ENCODE data around the gene CTNNA2. TPM values are rescaled to one million over a fixed set of nuclear protein-coding genes. Genes with fewer than 3 reads are reported as not detected.
A peak's percentile ranks its signal among the peaks of the same experiment; 100 is the strongest.

The CTNNA2 gene
- total RNA-seq, 6 experiments from 2014 or later, result 0.44 TPM; not detected in 5

DNA sequence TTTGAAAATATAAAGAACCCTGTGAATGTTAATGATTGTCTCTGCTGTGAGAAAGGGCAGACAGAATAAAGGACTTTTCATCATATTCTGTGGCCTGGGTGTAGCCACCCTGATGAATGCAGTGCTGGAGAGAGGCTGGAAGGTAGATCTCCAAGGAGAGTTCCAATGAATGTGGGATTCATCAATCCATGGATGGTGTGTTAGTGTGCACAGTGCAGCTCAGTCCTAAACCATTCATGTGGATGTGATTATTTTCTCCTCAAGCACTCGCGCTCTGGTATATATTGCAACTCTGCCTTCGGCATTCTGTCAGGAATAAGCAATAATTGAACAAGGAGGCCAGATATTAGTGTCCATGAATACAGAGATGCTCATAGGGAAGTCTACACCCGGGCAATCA lies 744.6 kb downstream of the CTNNA2 start:
- ATAC-seq, result no peak
- Histone ChIP-seq H3K4me3 (no peak overlapping the region), H3K9me3 (no peaks in the 10 kb centered on the region), H3K4me1 (no peaks in the 10 kb centered on the region), H3K27me3 (no peaks in the 10 kb centered on the region), H3K36me3 (no peaks in the 10 kb centered on the region), H3K27ac (no peak overlapping the region)
- 91% methylated on average over 3 of the region's 4 CpGs for WGBS (ENCODE audit: insufficient coverage, low coverage, low lambda C conversion rate, missing lambda C conversion rate)
- TF ChIP-seq, protein P1, sequence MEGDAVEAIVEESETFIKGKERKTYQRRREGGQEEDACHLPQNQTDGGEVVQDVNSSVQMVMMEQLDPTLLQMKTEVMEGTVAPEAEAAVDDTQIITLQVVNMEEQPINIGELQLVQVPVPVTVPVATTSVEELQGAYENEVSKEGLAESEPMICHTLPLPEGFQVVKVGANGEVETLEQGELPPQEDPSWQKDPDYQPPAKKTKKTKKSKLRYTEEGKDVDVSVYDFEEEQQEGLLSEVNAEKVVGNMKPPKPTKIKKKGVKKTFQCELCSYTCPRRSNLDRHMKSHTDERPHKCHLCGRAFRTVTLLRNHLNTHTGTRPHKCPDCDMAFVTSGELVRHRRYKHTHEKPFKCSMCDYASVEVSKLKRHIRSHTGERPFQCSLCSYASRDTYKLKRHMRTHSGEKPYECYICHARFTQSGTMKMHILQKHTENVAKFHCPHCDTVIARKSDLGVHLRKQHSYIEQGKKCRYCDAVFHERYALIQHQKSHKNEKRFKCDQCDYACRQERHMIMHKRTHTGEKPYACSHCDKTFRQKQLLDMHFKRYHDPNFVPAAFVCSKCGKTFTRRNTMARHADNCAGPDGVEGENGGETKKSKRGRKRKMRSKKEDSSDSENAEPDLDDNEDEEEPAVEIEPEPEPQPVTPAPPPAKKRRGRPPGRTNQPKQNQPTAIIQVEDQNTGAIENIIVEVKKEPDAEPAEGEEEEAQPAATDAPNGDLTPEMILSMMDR (IDR thresholded peaks at IDR 0.05), result no peak
- TF ChIP-seq POLR2A (IDR thresholded peaks at IDR 0.05), result no peak
- no peak for DNase-seq
- intact Hi-C loops (cut with DNase I), result no loop called here

DNA sequence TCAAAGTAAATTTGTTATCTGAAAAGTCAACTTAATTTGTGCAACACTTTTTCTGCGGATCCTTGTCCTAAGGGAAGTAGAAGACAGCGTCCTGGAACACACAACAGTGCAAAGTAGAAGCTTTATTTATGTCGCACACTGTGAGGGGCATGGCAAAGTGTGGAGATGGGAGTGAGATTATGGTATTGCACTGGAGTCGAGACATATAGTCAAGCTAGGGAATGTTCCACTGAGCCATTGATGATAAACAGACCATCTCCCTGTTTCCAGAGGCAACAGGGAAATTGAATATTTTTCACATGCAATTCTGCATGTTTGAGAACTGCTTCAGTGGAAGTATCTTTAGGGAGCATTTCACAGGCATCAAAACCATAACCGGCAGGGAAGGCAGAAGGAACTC lies 745.5 kb downstream of the CTNNA2 start:
- DNase-seq (no peak), ATAC-seq (no peak)
- no peak overlapping the region for H3K4me3 ChIP-seq
- WGBS (ENCODE audit: insufficient coverage, low coverage, low lambda C conversion rate, missing lambda C conversion rate), result 55% methylated on average over 5 of the region's 5 CpGs
- no peak for TF ChIP-seq POLR2A (IDR thresholded peaks at IDR 0.05)
- TF ChIP-seq, protein P1 (IDR thresholded peaks at IDR 0.05), result no peak
- no peaks in the 10 kb centered on the region for H3K27me3 ChIP-seq
- intact Hi-C loops (cut with DNase I), result no loop called here
- H3K4me1 ChIP-seq, result no peaks in the 10 kb centered on the region
- no peak overlapping the region for H3K27ac ChIP-seq
- H3K36me3 ChIP-seq, result no peaks in the 10 kb centered on the region
- no peaks in the 10 kb centered on the region for H3K9me3 ChIP-seq

DNA sequence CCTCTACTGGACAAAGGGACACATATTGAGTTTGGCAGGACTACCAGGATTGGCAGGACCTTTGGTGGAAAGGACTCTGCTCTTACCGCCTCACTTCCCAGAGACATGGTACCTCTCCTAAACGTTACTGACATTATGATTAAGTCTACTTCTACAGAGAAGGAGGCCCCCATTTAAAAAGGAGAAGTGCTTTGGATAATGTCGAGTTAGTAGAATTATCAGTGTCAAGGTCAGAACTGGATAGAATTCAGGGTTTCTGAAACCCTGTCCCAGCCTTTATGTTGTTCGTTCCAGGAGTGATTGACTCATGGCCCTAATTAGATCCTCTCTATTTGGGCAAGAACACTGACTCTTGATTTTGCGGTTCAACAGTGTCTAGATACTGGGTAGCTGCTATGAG lies 745.9 kb downstream of the CTNNA2 start:
- Histone ChIP-seq H3K36me3 (no peaks in the 10 kb centered on the region), H3K27ac (no peak overlapping the region), H3K9me3 (no peaks in the 10 kb centered on the region), H3K4me3 (no peak overlapping the region), H3K4me1 (no peaks in the 10 kb centered on the region), H3K27me3 (no peaks in the 10 kb centered on the region)
- WGBS (ENCODE audit: insufficient coverage, low coverage, low lambda C conversion rate, missing lambda C conversion rate), result 62% methylated on average over 5 of the region's 5 CpGs
- intact Hi-C loops (cut with DNase I), result no loop called here
- no peak for ATAC-seq
- no peak for DNase-seq
- TF ChIP-seq, protein P1 (IDR thresholded peaks at IDR 0.05), result no peak
- TF ChIP-seq POLR2A (IDR thresholded peaks at IDR 0.05), result no peak

DNA sequence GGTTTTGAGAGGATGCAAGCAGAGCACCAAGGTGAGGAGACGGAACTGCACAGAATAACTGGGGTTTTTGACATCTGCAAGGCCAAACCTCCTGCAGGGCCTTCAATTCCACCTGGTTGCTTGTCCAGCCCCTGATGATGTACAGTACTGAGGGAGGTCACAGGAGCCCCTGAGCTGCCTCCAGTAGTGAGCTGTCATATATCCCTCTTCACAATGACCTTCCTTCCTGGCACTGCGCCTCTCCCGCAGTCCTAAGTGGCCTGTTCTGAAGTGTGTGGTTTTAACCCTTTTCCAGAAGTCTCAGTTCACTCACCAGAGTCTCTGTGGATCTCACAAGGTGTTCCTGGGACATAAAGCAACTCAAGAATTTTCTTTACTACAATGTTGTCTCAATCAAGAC lies 746.4 kb downstream of the CTNNA2 start:
- no peak for TF ChIP-seq POLR2A (IDR thresholded peaks at IDR 0.05)
- TF ChIP-seq, protein P1 (IDR thresholded peaks at IDR 0.05), result no peak
- intact Hi-C loops (cut with DNase I), result no loop called here
- no peaks in the 10 kb centered on the region for H3K36me3 ChIP-seq
- H3K27ac ChIP-seq, result no peak overlapping the region
- DNase-seq (no peak), ATAC-seq (no peak)
- no peaks in the 10 kb centered on the region for H3K27me3 ChIP-seq
- no peak overlapping the region for H3K4me3 ChIP-seq
- H3K9me3 ChIP-seq, result no peaks in the 10 kb centered on the region
- H3K4me1 ChIP-seq, result no peaks in the 10 kb centered on the region
- WGBS (ENCODE audit: insufficient coverage, low coverage, low lambda C conversion rate, missing lambda C conversion rate), result 60% methylated on average over 3 of the region's 3 CpGs

DNA sequence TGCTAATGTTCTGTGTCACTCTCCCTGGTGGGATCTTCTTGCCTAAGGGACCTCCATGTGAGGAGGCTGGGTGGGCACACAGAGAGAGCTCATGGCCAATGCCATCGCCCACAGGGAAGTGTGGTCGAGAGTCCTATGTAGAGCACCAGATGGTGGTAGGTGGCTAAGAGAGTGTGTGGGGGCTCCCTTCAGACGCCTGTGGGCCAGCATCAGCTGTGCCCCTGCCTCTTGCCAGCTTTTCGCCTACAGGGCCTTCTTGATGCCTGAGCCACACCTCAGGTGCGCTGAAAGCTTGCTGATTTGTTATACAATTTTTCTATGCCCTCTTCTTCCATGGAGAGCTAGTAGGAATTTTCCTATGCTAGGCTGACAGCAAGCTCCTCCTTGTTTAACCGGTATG lies 753.4 kb downstream of the CTNNA2 start:
- H3K27me3 ChIP-seq, result no peaks in the 10 kb centered on the region
- no peak overlapping the region for H3K4me3 ChIP-seq
- H3K27ac ChIP-seq, result no peak overlapping the region
- DNase-seq (no peak), ATAC-seq (peak in 1 of 4 donors; percentile 33)
- 27% methylated on average over 4 of the region's 6 CpGs for WGBS (ENCODE audit: insufficient coverage, low coverage, low lambda C conversion rate, missing lambda C conversion rate)
- H3K4me1 ChIP-seq, result no peaks in the 10 kb centered on the region
- H3K9me3 ChIP-seq, result no peaks in the 10 kb centered on the region
- TF ChIP-seq POLR2A (IDR thresholded peaks at IDR 0.05), result no peak
- TF ChIP-seq, protein P1 (IDR thresholded peaks at IDR 0.05), result no peak
- H3K36me3 ChIP-seq, result no peaks in the 10 kb centered on the region
- intact Hi-C loops (cut with DNase I), result no loop called here

Data from right lobe of liver (tissue), 6 donors.